Stimulated activated CD4-positive, alpha-beta T cell treated with anti-CD3 and anti-CD28 coated beads, Interleukin-12 subunit alpha, Interleukin-12 subunit beta, amount 100 ng/mL, for 24 hours (primary cell): ENCODE measurements around the gene MTUS2.

Source experiments
- DNase-seq, 2 experiments: peaks; one replicate each; pipeline ENCODE4 v3.0.0-alpha.2; 2020; ENCODE audit warnings: low read depth in 2 of 2

MTUS2 gene

DNA sequence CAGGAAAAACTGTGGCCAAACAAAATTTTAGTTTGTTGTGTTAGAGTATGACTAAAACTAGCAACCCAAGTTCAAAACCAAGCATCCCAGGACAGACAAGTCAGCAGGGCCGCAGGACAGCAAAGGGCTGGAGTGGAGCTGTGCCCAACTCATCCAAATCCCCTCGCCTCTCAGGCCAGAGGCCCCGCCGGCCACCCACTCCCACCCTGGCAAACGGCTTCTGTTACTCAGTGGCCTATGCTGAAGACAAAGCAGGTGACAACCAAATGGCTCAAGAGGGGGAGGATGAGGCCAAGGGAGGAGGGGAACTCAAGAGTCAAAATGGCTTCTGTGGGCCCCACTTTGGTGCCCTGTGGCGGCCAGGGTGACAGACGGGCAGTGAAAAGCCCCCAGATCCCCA, 705.6 kb downstream of the MTUS2 start:
- no peak for DNase-seq

DNA sequence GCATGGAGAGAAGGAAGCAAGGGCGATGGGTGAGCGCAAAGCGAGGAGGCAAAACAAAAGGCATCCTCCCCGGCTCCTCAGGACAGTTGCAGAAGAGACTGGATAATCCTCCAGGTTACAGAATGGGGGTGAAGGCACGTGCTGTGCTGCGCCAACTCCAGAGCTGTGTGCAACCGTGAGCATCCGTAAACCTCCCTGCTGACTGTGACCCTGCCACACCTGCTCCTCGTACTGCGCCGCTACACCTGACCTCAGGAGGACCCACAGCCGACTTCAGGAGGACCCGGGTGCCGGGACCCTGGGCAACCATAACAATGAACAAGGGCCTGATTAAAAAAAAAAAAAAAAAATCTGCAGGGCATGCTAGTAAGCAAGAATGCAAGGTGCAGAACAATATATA, 706.6 kb downstream of the MTUS2 start:
- DNase-seq: no peak

GRCh38 chr13:29527511-29527910, 707.4 kb downstream of the MTUS2 start:
- no peak for DNase-seq

GRCh38 chr13:29527916-29528315, 707.8 kb downstream of the MTUS2 start:
- DNase-seq: no peak

DNA sequence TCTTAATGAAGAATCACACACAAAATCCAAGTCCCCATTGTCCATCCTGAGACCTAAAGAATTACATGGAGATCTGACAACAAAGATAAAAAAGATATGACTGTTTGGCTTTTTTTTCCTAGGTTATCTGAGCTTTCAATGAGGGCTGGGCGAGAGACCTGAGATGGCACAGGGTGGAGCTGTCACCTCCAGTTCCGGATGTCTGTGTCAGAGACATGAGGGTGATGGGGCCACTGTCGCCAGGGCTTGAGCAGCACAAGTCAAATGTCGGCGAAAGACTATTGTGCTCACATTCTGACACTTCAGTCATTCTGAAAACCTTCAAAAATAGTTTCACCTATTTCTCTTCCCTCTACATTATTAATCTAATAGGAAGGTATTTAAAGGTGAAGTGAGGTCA, 709.6 kb downstream of the MTUS2 start:
- no peak for DNase-seq

- no peak for DNase-seq
These were observed 710.8 kb downstream of the MTUS2 start for GRCh38 chr13:29530901-29531300.

DNA sequence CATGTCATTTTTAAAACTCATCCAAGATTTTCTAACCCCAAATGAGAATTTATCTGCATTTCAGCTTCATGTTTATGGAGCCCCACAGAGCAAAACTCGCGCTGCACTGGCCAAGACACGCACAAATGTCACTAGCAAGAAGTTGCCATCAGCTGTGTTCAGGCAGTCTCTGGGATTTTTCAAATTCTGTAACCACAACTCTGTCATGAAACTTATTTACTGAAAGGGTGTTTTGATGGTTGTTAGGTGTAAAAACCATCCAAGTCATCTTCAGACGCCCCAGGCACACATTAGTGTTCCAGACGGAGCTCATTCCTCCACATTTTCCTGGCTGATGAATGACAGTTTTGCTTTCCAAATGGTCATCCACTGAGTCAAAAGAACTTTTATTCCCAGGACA, 712.0 kb downstream of the MTUS2 start:
- no peak for DNase-seq

DNA sequence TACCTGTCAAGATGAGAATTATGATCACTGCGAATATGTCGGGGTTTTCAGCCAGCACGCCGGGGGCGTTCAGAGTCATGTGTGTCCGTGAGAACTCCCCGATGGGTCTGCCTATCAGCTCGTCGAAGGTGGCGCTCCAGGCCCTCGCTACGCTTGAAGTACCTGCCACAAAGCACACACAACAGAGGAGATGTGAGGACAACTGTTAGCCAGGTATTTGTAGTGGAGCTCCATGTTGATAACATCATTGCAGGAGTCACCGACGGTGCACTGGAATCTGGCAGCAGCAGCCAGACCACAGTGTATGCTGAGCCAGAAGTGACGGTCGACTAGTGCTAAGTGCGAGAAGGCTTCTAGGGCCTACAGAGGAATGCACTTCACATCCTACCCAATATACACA, 712.7 kb downstream of the MTUS2 start:
- no peak for DNase-seq

DNA sequence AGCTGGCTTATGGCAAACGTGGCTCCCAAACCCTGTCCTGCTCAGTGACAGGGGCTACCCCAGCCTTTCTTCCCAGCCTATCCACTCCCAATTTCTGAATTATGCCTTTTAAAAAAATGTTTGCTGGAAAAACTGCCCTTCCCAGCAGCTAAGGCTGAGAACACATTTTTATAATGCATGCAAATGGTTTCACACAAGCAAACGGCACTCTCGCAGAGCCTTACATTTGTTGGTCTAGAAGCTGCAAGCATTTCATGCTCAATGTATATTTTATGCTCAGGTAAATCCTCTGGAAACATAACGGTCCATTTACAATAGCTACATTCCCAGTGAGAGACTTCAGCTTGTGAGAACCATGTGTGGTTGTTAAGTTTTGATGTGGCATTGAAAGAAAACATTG, 713.9 kb downstream of the MTUS2 start:
- no peak for DNase-seq

DNA sequence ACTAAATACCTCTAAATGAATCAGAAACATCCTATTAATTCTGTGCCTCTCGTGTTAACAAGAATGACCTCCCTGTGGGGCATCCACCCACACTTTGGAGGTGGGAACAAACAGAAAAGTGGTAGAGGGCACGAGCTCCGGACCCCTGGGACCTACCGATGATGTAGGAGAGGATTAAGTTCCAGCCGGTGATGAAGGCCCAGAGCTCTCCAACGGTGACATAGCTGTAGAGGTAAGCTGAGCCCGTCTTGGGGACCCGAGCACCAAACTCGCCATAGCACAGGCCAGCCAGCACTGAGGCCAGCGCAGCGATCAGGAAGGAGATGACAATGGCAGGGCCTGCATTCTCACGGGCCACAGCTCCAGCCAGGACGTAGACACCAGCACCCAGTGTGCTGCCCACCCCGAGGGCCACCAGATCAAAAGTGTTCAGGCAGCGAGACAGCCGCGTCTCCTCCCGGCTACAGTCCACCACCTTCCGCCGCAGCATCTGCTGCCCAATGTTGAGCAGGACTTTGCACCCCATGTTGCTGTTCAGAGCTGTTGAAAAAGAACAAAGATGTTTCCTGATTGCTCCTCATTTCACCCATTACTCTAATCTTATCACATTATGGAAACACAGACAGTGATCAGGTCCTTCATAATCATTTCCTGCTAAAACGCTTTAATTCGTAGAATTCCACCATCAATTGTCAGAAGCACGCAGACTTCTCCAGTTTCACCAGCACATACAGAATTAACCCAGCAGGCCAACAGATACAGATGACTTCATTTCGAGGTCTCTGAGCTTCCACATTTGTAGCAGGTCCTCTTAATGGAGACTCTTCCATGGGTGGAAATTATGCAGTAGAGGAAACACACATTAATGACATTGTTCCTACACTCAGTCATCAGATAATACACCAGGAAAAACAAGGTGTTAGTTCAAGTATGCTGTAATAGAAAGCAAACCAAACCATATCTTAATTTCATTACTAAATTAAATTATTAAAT, 715.8 kb downstream of the MTUS2 start:
- no peak for DNase-seq

DNA sequence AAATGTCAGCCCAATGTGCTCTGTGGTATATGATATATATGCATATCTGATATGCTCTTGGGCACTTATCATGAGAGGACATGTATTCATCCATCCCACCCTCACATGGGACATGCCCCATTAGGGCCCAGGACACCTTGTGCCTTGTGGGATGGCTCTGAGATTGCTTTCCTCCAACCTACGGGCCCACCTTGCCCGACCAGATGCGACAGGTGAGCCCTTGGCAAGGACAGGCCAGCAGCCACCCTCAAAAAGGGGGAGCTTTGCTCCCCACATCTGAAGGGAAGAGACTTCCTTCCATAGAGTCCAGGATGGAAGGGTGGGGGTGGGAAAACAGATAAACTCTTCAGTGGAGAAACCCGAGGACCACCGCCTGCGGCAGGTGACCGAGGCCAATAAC, 716.7 kb downstream of the MTUS2 start:
- DNase-seq: no peak

- no peak for DNase-seq
These were observed 717.9 kb downstream of the MTUS2 start for GRCh38 chr13:29537736-29538651.

DNA sequence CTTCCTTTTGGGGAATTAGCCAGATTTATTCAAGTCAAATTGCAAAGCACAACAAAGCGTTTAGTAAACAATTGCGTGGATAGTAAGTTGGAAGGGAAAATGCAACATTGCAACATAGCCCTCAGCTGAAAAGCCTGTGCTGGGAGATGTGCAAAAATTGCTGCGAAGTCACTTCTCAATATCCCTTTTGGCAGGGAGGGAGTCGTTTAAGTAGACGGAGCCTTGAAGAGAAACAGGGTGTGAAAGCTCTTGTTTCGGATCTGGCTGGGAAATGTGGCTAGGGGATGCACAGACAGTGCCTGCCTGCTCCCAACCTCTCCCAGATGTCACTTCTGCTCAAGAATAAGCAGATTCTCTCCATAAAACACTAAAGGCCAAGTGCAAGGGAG, 718.5 kb downstream of the MTUS2 start:
- DNase-seq: no peak

GRCh38 chr13:29539856-29540255, 719.7 kb downstream of the MTUS2 start:
- DNase-seq: no peak

DNA sequence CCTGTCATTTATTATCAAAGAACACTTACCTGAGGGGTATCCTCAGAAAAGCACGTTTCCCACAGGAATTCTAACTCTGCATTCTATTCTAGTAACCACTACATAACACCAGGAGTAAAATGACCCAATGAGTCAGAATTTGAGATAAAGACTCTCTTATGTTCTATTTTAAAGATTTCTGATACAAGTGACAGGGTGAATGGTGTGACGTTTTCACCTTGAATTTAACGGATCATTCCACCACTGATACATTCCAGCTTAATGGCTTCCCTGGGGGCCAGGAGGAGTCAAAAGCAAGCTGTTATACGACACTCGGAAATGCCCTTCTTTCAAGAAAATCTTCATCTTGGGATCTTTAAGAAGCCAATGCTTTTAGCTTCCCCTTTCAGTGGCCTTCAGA, 720.2 kb downstream of the MTUS2 start:
- DNase-seq: no peak

DNA sequence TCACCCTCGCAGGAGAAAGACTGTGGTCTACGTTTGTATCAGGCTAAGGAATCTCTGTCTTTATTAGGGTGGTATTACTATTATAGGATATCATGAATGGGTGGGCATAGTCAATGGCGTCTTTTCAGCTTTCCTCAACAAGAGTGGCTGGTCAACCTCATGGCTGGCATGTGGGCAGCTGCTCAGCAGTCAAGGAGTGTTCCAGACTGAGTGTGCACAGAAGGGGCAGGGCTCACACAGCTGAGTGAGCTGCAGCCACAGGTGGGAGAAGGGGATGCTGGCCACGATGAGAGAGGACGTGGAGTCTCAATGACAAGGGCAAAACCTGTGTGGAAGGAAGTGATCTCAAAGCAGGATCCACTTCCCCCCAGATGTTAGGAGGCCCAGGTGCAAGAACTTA, 720.7 kb downstream of the MTUS2 start:
- DNase-seq: no peak

DNA sequence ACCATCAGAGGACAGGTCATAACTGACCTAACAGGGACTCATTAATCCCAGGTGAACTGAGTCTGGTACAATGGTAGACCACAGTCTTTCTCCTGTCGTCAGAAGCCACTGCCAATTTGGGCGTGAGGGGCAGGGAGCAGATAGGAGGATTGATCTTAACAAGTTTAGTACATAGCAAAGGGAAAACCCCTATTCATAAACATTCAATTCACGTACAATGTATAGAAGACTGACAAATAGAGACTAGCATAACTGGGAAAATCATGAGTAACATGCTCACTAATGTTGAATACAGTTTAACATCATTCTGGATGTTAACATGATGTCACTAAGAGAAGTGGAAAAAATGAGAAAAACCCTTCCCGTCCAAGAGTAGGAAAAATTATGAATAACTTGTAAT, 721.3 kb downstream of the MTUS2 start:
- DNase-seq: no peak

DNA sequence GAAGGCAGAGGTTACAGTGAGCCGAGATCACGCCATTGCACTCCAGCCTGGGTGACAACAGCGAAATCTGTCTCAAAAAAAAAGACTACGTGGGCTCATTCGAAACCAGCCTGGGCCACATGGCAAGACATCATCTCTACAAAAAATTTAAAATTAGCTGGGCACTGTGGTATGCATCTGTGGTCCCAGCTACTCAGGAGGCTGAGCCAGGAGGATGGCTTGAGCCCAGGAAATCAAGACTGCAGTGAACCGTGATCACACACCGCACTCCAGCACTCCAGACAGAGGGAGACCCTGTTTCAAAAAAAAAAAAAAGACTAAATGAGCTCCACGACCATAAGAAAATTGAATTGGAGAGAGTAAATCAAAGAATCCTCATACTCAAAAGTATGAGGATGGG, 722.2 kb downstream of the MTUS2 start:
- DNase-seq: no peak

DNA sequence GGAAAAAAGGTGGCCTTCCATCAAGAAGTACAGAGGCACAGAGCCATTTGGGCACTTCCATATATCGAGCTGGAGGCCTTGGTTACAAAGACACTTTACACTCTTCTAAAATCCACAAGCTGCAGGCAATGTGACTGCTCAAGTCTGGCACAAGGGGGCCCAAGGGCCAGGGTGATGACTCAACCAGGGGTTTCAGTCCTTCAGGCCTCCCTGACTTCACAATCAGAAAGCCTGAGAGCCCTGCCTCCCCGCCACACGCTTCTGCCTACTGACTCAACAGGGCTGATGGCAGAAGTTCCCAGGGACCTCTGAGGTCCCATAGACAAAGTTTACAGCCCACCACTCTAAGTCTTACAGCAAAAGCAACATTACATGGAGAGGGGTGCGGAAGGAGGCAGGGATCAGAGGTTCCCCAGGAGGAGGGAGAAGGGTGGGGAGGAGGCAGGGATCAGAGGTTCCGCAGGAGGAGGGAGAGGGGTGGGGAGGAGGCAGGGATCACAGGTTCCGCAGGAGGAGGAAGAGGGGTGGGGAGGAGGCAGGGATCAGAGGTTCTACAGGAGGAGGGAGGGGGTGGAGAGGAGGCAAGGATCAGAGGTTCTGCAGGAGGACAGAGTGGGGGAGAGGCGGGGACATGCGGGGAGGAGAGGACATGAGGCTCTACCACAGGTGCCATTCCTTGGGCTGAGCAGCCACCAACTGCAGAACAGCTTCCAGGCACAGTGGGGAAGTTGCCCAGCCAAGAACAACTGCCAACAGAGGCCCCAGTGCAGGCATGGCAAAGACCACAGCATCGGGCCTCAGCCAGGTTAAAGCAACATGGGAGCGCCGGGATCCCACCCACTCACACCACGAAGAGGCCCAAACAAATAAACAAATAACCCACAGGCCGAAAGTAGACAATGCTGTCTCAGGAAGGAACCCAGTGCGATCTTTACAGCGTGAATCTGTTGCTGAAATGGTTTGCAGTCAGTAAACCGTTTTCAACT, 723.4 kb downstream of the MTUS2 start:
- peak; percentile 28 to 47 for DNase-seq

GRCh38 chr13:29545988-29546387, 725.8 kb downstream of the MTUS2 start:
- DNase-seq: no peak

DNA sequence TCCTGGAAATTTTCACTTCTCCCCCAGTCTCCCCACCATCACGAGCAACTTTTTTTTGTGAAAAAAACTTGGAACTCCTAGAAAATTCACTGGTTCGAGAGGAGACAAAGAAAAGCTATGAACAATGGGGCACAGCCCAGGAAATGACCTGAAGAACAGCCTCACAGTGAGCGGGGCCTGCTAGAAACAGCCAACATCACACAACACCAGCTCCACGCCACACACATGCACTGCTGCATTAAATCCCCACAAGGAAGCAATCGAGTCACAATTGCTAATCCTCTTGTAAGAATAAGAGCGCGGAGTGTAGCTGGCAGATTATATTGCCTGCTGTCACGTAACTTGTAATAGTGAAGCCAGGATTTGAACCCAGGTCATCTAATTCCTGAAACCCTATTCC, 726.5 kb downstream of the MTUS2 start:
- no peak for DNase-seq
